DND-41 (cell line): Measurements from ENCODE around the gene NEGR1.

Experiments
- ATAC-seq: fragments of 200-7000 bp; cut with Tn5 transposase; 3 replicates; pipeline ENCODE4 v1.9.1; 2021; ENCODE audit warnings: low read depth; ENCODE audit not compliant: insufficient read depth
- DNase-seq: peaks from one replicate; pipeline ENCODE4 v3.0.0-alpha.2; 2020
- H2AFZ ChIP-seq: 2 replicates; pipeline ENCODE4 v1.6.0; 2012; ENCODE audit warnings: low read depth, low read length
- H3K27ac ChIP-seq: 2 replicates; pipeline ENCODE4 v1.5.1; 2012; ENCODE audit warnings: low read length, inconsistent platforms
- H3K27me3 ChIP-seq: fragments of 200-600 bp; sonication (generic); 2 replicates; pipeline ENCODE4 v1.6.0; 2012; ENCODE audit warnings: low read length, mild to moderate bottlenecking, inconsistent platforms; ENCODE audit not compliant: insufficient read depth, poor library complexity
- H3K36me3 ChIP-seq: 2 replicates; pipeline ENCODE4 v1.5.1; 2012; ENCODE audit warnings: low read length, inconsistent platforms; ENCODE audit not compliant: insufficient read depth
- H3K4me1 ChIP-seq: 2 replicates; pipeline ENCODE4 v1.5.1; 2012; ENCODE audit warnings: mild to moderate bottlenecking, low read length; ENCODE audit not compliant: insufficient read depth
- H3K4me2 ChIP-seq: 2 replicates; pipeline ENCODE4 v1.6.0; 2012; ENCODE audit warnings: mild to moderate bottlenecking, moderate library complexity, low read length, inconsistent platforms; ENCODE audit not compliant: insufficient read depth
- H3K4me3 ChIP-seq, 2 experiments: fragments of 200-600 bp in 1 of 2; shearing (Covaris generic) in 1 of 2; 2 replicates each; pipeline ENCODE4 v1.5.1; 2012 to 2016; ENCODE audit warnings: inconsistent platforms in 2 of 2, low read length in 2 of 2, mild to moderate bottlenecking in 2 of 2, low read depth in 1 of 2, moderate library complexity in 1 of 2
- H3K79me2 ChIP-seq: 2 replicates; pipeline ENCODE4 v1.6.0; 2012; ENCODE audit warnings: low read length, inconsistent platforms; ENCODE audit not compliant: insufficient read depth
- H3K9ac ChIP-seq: 2 replicates; pipeline ENCODE4 v1.6.0; 2012; ENCODE audit warnings: low read depth, mild to moderate bottlenecking, inconsistent platforms, low read length, moderate library complexity
- H3K9me3 ChIP-seq: 2 replicates; pipeline ENCODE4 v1.5.1; 2012; ENCODE audit warnings: low read length, moderate library complexity, mild to moderate bottlenecking, inconsistent platforms; ENCODE audit not compliant: insufficient read depth, severe bottlenecking
- H4K20me1 ChIP-seq: 2 replicates; pipeline ENCODE4 v1.6.0; 2012; ENCODE audit warnings: low read length; ENCODE audit not compliant: insufficient read depth
- CTCF ChIP-seq: IDR thresholded peaks from 2 replicates; pipeline ENCODE4 v1.5.1; 2012; ENCODE audit warnings: borderline replicate concordance, low read length, moderate library complexity, mild to moderate bottlenecking; ENCODE audit not compliant: poor library complexity, severe bottlenecking; ENCODE audit errors: extremely low read depth
- EZH2 ChIP-seq: IDR thresholded peaks from 3 replicates; pipeline ENCODE4 v1.6.1; 2012; ENCODE audit warnings: borderline replicate concordance, low read depth, mild to moderate bottlenecking, moderate library complexity, low read length, inconsistent platforms; ENCODE audit not compliant: severe bottlenecking

NEGR1 gene

DNA sequence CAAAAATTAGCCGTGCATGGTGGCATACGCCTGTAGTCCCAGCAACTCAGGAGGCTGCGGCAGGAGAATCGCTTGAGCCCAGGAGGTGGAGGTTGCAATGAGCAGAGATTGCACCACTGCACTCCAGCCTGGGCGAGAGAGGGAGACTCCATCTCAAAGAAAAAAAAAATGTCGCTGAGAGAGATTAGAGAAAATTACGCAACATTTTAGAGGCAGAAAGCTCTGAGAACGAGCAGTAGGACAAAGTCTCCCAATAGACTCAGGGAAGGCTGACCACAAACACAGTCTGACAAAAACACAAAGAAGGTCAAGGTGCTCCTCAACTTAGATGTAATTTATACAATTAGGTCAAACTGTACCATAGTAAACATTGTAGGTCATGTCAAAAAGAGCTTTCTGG, 833.9 kb downstream of the NEGR1 start:
- H3K9me3 ChIP-seq: no peaks in the 10 kb centered on the region
- no peak for DNase-seq
- ATAC-seq: no peak
- H3K79me2 ChIP-seq: no peaks in the 10 kb centered on the region
- H3K36me3 ChIP-seq: no peaks in the 10 kb centered on the region
- TF ChIP-seq CTCF: no peak
- TF ChIP-seq EZH2: no peak
- no peak overlapping the region for H3K4me3 ChIP-seq
- H4K20me1 ChIP-seq: no peaks in the 10 kb centered on the region
- H3K4me2 ChIP-seq: no peak overlapping the region
- no peaks in the 10 kb centered on the region for H3K27me3 ChIP-seq
- no peak overlapping the region for H3K27ac ChIP-seq
- no peaks in the 10 kb centered on the region; the same call in 1 of the 2 replicates for H3K4me1 ChIP-seq
- H2AFZ ChIP-seq: no peak overlapping the region
- no peak overlapping the region for H3K9ac ChIP-seq

DNA sequence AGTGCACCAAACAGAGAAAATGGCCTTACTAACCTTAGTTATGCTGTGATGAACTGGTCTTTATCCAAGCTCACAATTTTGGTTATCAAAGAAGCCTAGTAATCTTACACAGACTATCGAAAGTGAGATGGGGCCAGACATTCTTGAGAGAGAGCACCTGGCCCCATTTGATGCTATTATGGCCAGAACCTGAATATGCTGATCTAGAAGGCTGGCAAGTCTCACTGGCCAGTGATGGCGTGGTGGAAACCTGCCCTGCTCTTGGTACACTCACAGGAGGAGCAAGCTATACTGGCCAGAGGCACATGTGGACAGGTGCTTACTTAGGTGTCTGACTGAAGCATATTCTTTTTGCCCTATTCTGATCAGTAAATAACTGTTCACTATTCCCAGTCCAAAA, 843.7 kb downstream of the NEGR1 start:
- TF ChIP-seq EZH2 (no peak), CTCF (no peak)
- H3K79me2 ChIP-seq: no peaks in the 10 kb centered on the region

DNA sequence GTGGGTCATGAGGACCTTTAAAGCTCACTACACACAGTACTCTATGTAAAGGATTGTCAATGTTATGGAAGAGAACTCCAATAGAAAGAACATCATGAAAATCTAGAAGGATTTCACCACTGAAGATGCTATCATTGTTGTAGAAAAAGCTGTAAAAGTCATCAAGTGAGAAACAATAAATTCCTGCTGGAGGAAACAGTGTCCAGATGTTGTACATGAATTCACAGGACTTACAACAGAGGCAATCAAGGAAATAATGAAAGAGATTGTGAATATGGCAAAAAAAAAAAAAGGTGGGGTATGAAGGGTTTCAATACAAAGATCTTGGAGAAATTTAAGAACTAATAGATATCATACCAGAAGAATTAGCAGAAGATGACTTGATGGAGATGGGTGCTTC, 846.4 kb downstream of the NEGR1 start:
- H4K20me1 ChIP-seq: no peaks in the 10 kb centered on the region
- H3K36me3 ChIP-seq: no peaks in the 10 kb centered on the region
- ATAC-seq (no peak), DNase-seq (no peak)
- no peak overlapping the region for H3K4me3 ChIP-seq
- no peak overlapping the region for H3K27ac ChIP-seq
- H3K9ac ChIP-seq: no peak overlapping the region
- no peak overlapping the region for H3K4me2 ChIP-seq
- no peaks in the 10 kb centered on the region for H3K27me3 ChIP-seq
- H2AFZ ChIP-seq: no peak overlapping the region
- H3K4me1 ChIP-seq: peaks cover 10% of the 10 kb centered on the region
- H3K9me3 ChIP-seq: no peaks in the 10 kb centered on the region
- TF ChIP-seq EZH2 (no peak), CTCF (no peak)
- no peaks in the 10 kb centered on the region for H3K79me2 ChIP-seq

More for the DNA sequence above, 843.7 kb downstream of the NEGR1 start:
- H4K20me1 ChIP-seq: no peaks in the 10 kb centered on the region
- no peak for DNase-seq
- H3K4me1 ChIP-seq: peaks cover 10% of the 10 kb centered on the region
- no peak overlapping the region for H2AFZ ChIP-seq
- H3K4me3 ChIP-seq: no peak overlapping the region
- H3K9ac ChIP-seq: no peak overlapping the region
- H3K9me3 ChIP-seq: no peaks in the 10 kb centered on the region
- no peaks in the 10 kb centered on the region for H3K36me3 ChIP-seq
- ATAC-seq: no peak
- H3K4me2 ChIP-seq: no peak overlapping the region
- no peak overlapping the region for H3K27ac ChIP-seq
- H3K27me3 ChIP-seq: no peaks in the 10 kb centered on the region

GRCh38 chr1:71434240-71434639, 848.1 kb downstream of the NEGR1 start:
- Histone ChIP-seq H3K4me1 (peaks cover 10% of the 10 kb centered on the region), H3K27ac (no peak overlapping the region), H3K9me3 (no peaks in the 10 kb centered on the region), H3K79me2 (no peaks in the 10 kb centered on the region), H2AFZ (no peak overlapping the region), H3K4me2 (no peak overlapping the region), H3K9ac (no peak overlapping the region), H3K36me3 (no peaks in the 10 kb centered on the region), H3K4me3 (no peak overlapping the region), H4K20me1 (no peaks in the 10 kb centered on the region), H3K27me3 (no peaks in the 10 kb centered on the region)
- ATAC-seq: peak; percentile 81
- TF ChIP-seq CTCF (no peak), EZH2 (no peak)
- DNase-seq: no peak
